Ovary (tissue), 9 donors: Measurements from ENCODE around the gene AGFG2. TPM values are rescaled to one million over a fixed set of nuclear protein-coding genes. Genes with fewer than 3 reads are reported as not detected.

Experiments used
- DNase-seq, 5 donors: peaks; one replicate each; pipeline ENCODE4 v3.0.0-alpha.2; 2019 to 2020
- H3K27ac ChIP-seq, 2 donors: fragments of 200-600 bp; one replicate each; pipeline versions ENCODE4 v1.5.1 to v1.8.0; 2019 to 2022
- H3K27me3 ChIP-seq: fragments of 200-600 bp; one replicate; pipeline ENCODE4 v1.8.0; 2022
- H3K36me3 ChIP-seq: fragments of 200-600 bp; sonication (generic); one replicate; pipeline ENCODE4 v1.5.1; 2019
- H3K4me1 ChIP-seq: one replicate; pipeline ENCODE4 v1.8.1; 2013; ENCODE audit warnings: mild to moderate bottlenecking, moderate library complexity; ENCODE audit not compliant: insufficient read depth
- H3K4me3 ChIP-seq: fragments of 200-600 bp; sonication (generic); one replicate; pipeline ENCODE4 v1.5.1; 2017
- H3K9me3 ChIP-seq, 2 donors: fragments of 200-600 bp in 1 of 2; sonication (generic) in 1 of 2; one replicate each; pipeline versions ENCODE4 v1.5.1 to v1.8.1; 2013 to 2019; ENCODE audit warnings: mild to moderate bottlenecking in 1 of 2, moderate library complexity in 1 of 2
- CTCF ChIP-seq, 3 donors: fragments of 450-650 bp in 2 of 3; fragments of 200-600 bp in 1 of 3; IDR thresholded peaks; one replicate each; pipeline versions ENCODE4 v1.5.1 to v1.8.0; 2016 to 2022; ENCODE audit warnings: antibody characterized with exemption in 3 of 3, mild to moderate bottlenecking in 1 of 3
- EP300 ChIP-seq: sonication (generic); formaldehyde crosslinking; IDR thresholded peaks from one replicate; pipeline ENCODE4 v1.6.1; 2017; ENCODE audit warnings: antibody characterized with exemption
- POLR2A ChIP-seq: fragments of 450-650 bp; IDR thresholded peaks from one replicate; pipeline ENCODE4 v1.6.1; 2017; ENCODE audit warnings: antibody characterized with exemption, mild to moderate bottlenecking, moderate library complexity
- WGBS, 3 donors: extraction: QIAGEN DNeasy Blood & Tissue Kit in 1 of 3; methylation state at CpG; one replicate each; pipeline versions ENCODE4 v1.1.5 to v1.1.7; 2013 to 2017; 5-methylcytosine and 5-hydroxymethylcytosine counted together
- intact Hi-C, 4 donors: fragments of 100-400 bp; cut with DNase I; formaldehyde crosslinking; loops; one replicate each; pipeline versions ENCODE4 v1.11.0 to v1.15.1; 2022 to 2023
- polyA plus RNA-seq, 2 donors: library from polyadenylated mRNA; stranded (reverse); fragments of 200-250 nt in 1 of 2; fragments of 350-450 nt in 1 of 2; fragmentation: Illumina TruSeq in 1 of 2; extraction: RNeasy Lipid Tissue Mini Kit (QIAGEN cat#74804) in 1 of 2; gene quantifications; one replicate each; pipeline ENCODE4 v1.2.3, GENCODE V29; 2013 to 2014
- small RNA-seq: library from RNA; depleted of rRNA; stranded (forward); fragments of <200 nt; gene quantifications from one replicate; pipeline ENCODE3, GENCODE V24; 2016
- total RNA-seq, 7 donors: library from RNA; depleted of rRNA in 2 of 7; stranded (reverse); fragments of >200 nt in 2 of 7; fragmentation: NEBNext Ultra II Directional in 3 of 7; extraction: Animal tissue kit (Norgen Biotek cat#: 25700) in 3 of 7; gene quantifications; one replicate each; pipeline versions ENCODE4 v1.1.0 to v1.2.4, GENCODE V29; 2016 to 2023
- donor health status: DM: no; HTN: no; CAD: no; lungs with moderate emphysema.
- donor health status: DM: no; HTN: no; CAD: no.
- donor health status: Bipolar disorder and iron deficiency.
- donor health status: DM: yes; HTN: yes; CAD: no.
- donor health status: DM: no; HTN: no; CAD: no.
- donor health status: DM: yes; HTN: yes; CAD: no.

Gene AGFG2
- total and polyA plus RNA-seq, 9 donors, result 10.0 to 115 (median 55.9) TPM

DNA sequence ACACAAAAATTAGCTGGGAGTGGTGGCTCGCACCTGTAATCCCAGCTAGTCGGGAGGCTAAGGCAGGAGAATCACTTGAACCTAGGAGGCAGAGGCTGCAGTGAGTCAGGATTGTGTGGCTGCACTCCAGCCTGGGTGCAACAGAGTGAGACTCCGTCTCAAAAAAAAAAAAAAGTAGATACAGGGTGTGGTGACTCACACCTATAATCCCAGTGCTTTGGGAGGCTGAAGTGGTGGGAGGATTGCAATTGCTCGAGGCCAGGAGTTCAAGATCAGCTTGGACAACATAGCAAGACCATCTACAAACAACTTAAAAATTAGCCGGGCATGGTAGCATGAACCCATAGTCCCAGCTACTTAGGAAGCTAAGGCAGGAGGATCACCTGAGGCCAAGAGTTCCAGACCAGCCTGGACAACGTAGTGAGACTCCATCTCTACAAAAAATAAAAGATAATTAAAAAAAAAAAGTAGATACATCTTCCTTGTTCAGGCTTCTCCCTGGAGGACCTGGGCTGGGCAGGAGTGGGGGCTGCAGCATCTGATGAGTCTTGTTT lies 75.4 kb downstream of the AGFG2 start:
- TF ChIP-seq POLR2A, result no peak
- TF ChIP-seq EP300, result no peak
- no peak for TF ChIP-seq CTCF (IDR thresholded peaks at IDR 0.05)
- H3K4me1 ChIP-seq, result peaks cover 6% of the 10 kb centered on the region
- H3K9me3 ChIP-seq, result no peaks in the 10 kb centered on the region
- no peak overlapping the region for H3K4me3 ChIP-seq
- no peak overlapping the region for H3K27ac ChIP-seq
- no peaks in the 10 kb centered on the region for H3K36me3 ChIP-seq
- H3K27me3 ChIP-seq, result no peaks in the 10 kb centered on the region
- DNase-seq, result no peak
- WGBS, 3 donors, result 77 to 92% (median 86%) methylated on average over 6 of the region's 6 CpGs
- intact Hi-C loops, result no loop called here

Small RNA genes within 50 kb of the gene (small RNA-seq; reads per million reads assigned to genes)
- gene RN7SL416P (not detected), gene SAP25 (not detected)

Other genes with a start within 250 kb of the AGFG2 start
- not detected for gene SPDYE3, start 231.5 kb upstream of the AGFG2 start, total RNA-seq
- gene SPDYE3, start 231.5 kb upstream of the AGFG2 start, polyA plus RNA-seq, result under 1 TPM in 1 of 2 donors, not detected in 1; 0.12 TPM
- 10 to 100 TPM; 29.0 to 55.9 (median 41.1) TPM for gene PILRB, start 181.1 kb upstream of the AGFG2 start, total RNA-seq
- gene PILRB, start 181.1 kb upstream of the AGFG2 start, polyA plus RNA-seq, result 10 to 100 TPM; 17.2 to 50.2 TPM
- 10 to 100 TPM in 1 of 7 donors, 1 to 10 TPM in 6; 1.5 to 25.9 (median 4.1) TPM for gene PILRA, start 165.7 kb upstream of the AGFG2 start, total RNA-seq
- gene PILRA, start 165.7 kb upstream of the AGFG2 start, polyA plus RNA-seq, result 1 to 10 TPM; 4.8 to 9.0 TPM
- 1 to 10 TPM; 2.6 to 6.5 (median 5.0) TPM for gene ZCWPW1, start 110.5 kb upstream of the AGFG2 start, total RNA-seq
- 1 to 10 TPM; 8.2 to 9.3 TPM for gene ZCWPW1, start 110.5 kb upstream of the AGFG2 start, polyA plus RNA-seq
- gene MEPCE, start 109.4 kb upstream of the AGFG2 start, total RNA-seq, result 10 to 100 TPM; 29.4 to 60.6 (median 44.7) TPM
- gene MEPCE, start 109.4 kb upstream of the AGFG2 start, polyA plus RNA-seq, result 10 to 100 TPM; 30.0 to 48.9 TPM
- 10 to 100 TPM; 31.8 to 48.5 (median 39.1) TPM for gene PPP1R35, start 102.7 kb upstream of the AGFG2 start, total RNA-seq
- gene PPP1R35, start 102.7 kb upstream of the AGFG2 start, polyA plus RNA-seq, result 10 to 100 TPM in 1 of 2 donors, 1 to 10 TPM in 1; 2.7 to 39.8 TPM
- gene SPACDR, start 74.9 kb upstream of the AGFG2 start, total RNA-seq, result 1 to 10 TPM in 2 of 7 donors, under 1 TPM in 4, not detected in 1; 0.45 to 3.0 (median 0.87) TPM
- under 1 TPM; 0.25 to 0.71 TPM for gene SPACDR, start 74.9 kb upstream of the AGFG2 start, polyA plus RNA-seq
- gene TSC22D4, start 60.0 kb upstream of the AGFG2 start, total RNA-seq, result 10 to 100 TPM; 19.8 to 57.3 (median 47.5) TPM
- 10 to 100 TPM in 1 of 2 donors, 1 to 10 TPM in 1; 6.5 to 40.4 TPM for gene TSC22D4, start 60.0 kb upstream of the AGFG2 start, polyA plus RNA-seq
- 10 to 100 TPM in 1 of 7 donors, 1 to 10 TPM in 6; 3.8 to 10.1 (median 8.5) TPM for gene NYAP1, start 55.3 kb upstream of the AGFG2 start, total RNA-seq
- gene NYAP1, start 55.3 kb upstream of the AGFG2 start, polyA plus RNA-seq, result 1 to 10 TPM in 1 of 2 donors, under 1 TPM in 1; 0.28 to 4.8 TPM
- 10 to 100 TPM in 2 of 7 donors, 1 to 10 TPM in 5; 3.2 to 10.1 (median 7.2) TPM for gene SAP25, start 34.7 kb downstream of the AGFG2 start, total RNA-seq
- gene SAP25, start 34.7 kb downstream of the AGFG2 start, polyA plus RNA-seq, result 1 to 10 TPM in 1 of 2 donors, not detected in 1; 4.0 TPM
- 100 to 1,000 TPM in 3 of 7 donors, 10 to 100 TPM in 4; 65.2 to 133 (median 90.6) TPM for gene LRCH4, start 46.9 kb downstream of the AGFG2 start, total RNA-seq
- gene LRCH4, start 46.9 kb downstream of the AGFG2 start, polyA plus RNA-seq, result 10 to 100 TPM in 1 of 2 donors, 1 to 10 TPM in 1; 3.5 to 50.3 TPM
- gene FBXO24, start 47.1 kb downstream of the AGFG2 start, total RNA-seq, result 1 to 10 TPM in 3 of 7 donors, under 1 TPM in 4; 0.34 to 2.2 (median 0.84) TPM
- gene FBXO24, start 47.1 kb downstream of the AGFG2 start, polyA plus RNA-seq, result under 1 TPM; 0.33 to 0.63 TPM
- gene PCOLCE, start 63.2 kb downstream of the AGFG2 start, total RNA-seq, result 100 to 1,000 TPM in 3 of 7 donors, 10 to 100 TPM in 4; 24.3 to 185 (median 67.5) TPM
- gene PCOLCE, start 63.2 kb downstream of the AGFG2 start, polyA plus RNA-seq, result 10 to 100 TPM; 42.4 to 56.2 TPM
- gene MOSPD3, start 73.3 kb downstream of the AGFG2 start, total RNA-seq, result 10 to 100 TPM in 6 of 7 donors, 1 to 10 TPM in 1; 9.4 to 27.7 (median 24.7) TPM
- 10 to 100 TPM in 1 of 2 donors, 1 to 10 TPM in 1; 9.2 to 24.4 TPM for gene MOSPD3, start 73.3 kb downstream of the AGFG2 start, polyA plus RNA-seq
- under 1 TPM in 4 of 7 donors, not detected in 3; 0.12 to 0.79 (median 0.26) TPM for gene TFR2, start 102.3 kb downstream of the AGFG2 start, total RNA-seq
- gene TFR2, start 102.3 kb downstream of the AGFG2 start, polyA plus RNA-seq, result under 1 TPM; 0.06 to 0.13 TPM
- gene ACTL6B, start 117.2 kb downstream of the AGFG2 start, total RNA-seq, result not detected
- not detected for gene ACTL6B, start 117.2 kb downstream of the AGFG2 start, polyA plus RNA-seq
- gene GNB2, start 134.5 kb downstream of the AGFG2 start, total RNA-seq, result 100 to 1,000 TPM; 109 to 281 (median 216) TPM
- 100 to 1,000 TPM in 1 of 2 donors, 10 to 100 TPM in 1; 18.9 to 187 TPM for gene GNB2, start 134.5 kb downstream of the AGFG2 start, polyA plus RNA-seq
- 10 to 100 TPM; 23.1 to 93.0 (median 63.2) TPM for gene GIGYF1, start 155.0 kb downstream of the AGFG2 start, total RNA-seq
- 10 to 100 TPM in 1 of 2 donors, 1 to 10 TPM in 1; 7.0 to 45.1 TPM for gene GIGYF1, start 155.0 kb downstream of the AGFG2 start, polyA plus RNA-seq
- gene POP7, start 166.9 kb downstream of the AGFG2 start, total RNA-seq, result 10 to 100 TPM; 13.8 to 29.2 (median 22.2) TPM
- 10 to 100 TPM; 11.1 to 26.5 TPM for gene POP7, start 166.9 kb downstream of the AGFG2 start, polyA plus RNA-seq
- gene EPO, start 181.3 kb downstream of the AGFG2 start, total RNA-seq, result under 1 TPM in 2 of 7 donors, not detected in 5; 0.20 to 0.25 TPM
- under 1 TPM in 1 of 2 donors, not detected in 1; 0.05 TPM for gene EPO, start 181.3 kb downstream of the AGFG2 start, polyA plus RNA-seq
- not detected for gene ZAN, start 194.4 kb downstream of the AGFG2 start, total RNA-seq
- gene ZAN, start 194.4 kb downstream of the AGFG2 start, polyA plus RNA-seq, result not detected